Articular chondrocyte of knee joint (primary cell): Measurements from ENCODE around the gene NEK7. TPM values are rescaled to one million over a fixed set of nuclear protein-coding genes. Genes with fewer than 3 reads are reported as not detected.

ENCODE experiments used
- total RNA-seq: library from RNA; depleted of rRNA; stranded (reverse); fragments of >200 nt; gene quantifications from 2 replicates; pipeline ENCODE4 v1.2.3, GENCODE V29; 2012

The NEK7 gene
- 117 and 162 TPM in 2 replicates for total RNA-seq

DNA sequence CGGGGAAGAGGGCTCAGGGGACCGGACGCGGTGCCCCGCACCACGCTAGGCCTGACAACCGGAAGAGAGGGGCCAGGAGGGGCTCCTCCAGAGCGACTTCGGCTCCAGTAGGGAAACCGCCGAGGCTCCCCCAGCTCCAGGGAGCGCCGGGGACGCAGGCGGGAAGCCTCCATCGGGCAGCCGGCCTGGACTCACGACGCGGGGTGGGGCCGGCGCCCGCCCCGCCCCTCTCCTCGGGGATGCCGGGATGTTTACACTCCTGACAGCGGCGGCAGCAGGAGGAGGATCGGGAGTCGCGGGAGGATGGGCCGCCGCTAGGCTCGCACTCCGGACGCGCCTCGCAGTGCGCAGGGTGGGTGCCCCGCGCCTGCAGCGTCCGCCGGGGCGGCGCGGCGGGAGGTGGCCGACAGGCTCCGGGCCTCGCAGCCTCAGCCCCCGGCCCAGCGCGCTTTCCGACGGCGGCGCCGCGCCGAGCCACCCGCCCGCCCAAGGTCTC, at the start of gene NEK7:
TSS of gene NEK7 (plus strand) at position 254 of the 496 bp plus-strand sequence. CDS start 75,583 bp downstream, outside the sequence.

Other genes with a start within 250 kb of the NEK7 start
- gene LHX9, start 239.6 kb upstream of the NEK7 start, total RNA-seq: 0.26 and 0.97 TPM in 2 replicates